PC-3 (cell line): ENCODE data around the gene ANKH. TPM values are rescaled to one million over a fixed set of nuclear protein-coding genes. Genes with fewer than 3 reads are reported as not detected.

Experiments used
- ATAC-seq: fragments of 200-7000 bp; cut with Tn5 transposase; 2 replicates; pipeline ENCODE4 v1.9.1; 2020; ENCODE audit warnings: mild to moderate bottlenecking, moderate library complexity
- BruUV-seq: library from RNA; stranded (reverse); fragments of 400-500 nt; replicated peaks from 2 replicates; lab custom pipeline; 2021; lab: Mats Ljungman, UMichigan
- CTCF ChIA-PET: fragments of 300-600 bp; sonication (Branson Sonifier 250); formaldehyde crosslinking; loops from one replicate; lab custom pipeline; 2022; ENCODE audit warnings: antibody characterized with exemption; lab: Charles Lee
- POLR2A ChIA-PET: fragments of 300-600 bp; sonication (Branson Sonifier 250); formaldehyde crosslinking; loops from one replicate; lab custom pipeline; 2022; ENCODE audit warnings: antibody characterized with exemption; ENCODE audit not compliant: unreplicated experiment; lab: Charles Lee
- DNase-seq: peaks from one replicate; pipeline ENCODE4 v3.0.0-alpha.2; 2015
- H2AFZ ChIP-seq: fragments of 300-600 bp; sonication (generic); 2 replicates; pipeline ENCODE4 v1.6.0; 2016; ENCODE audit warnings: antibody characterized with exemption, low read length
- H3F3A ChIP-seq: fragments of 300-600 bp; sonication (generic); one replicate; pipeline ENCODE4 v1.6.0; 2017; ENCODE audit warnings: antibody characterized with exemption, low read length, control low read depth, mild to moderate bottlenecking; ENCODE audit not compliant: unreplicated experiment
- H3K27ac ChIP-seq: fragments of 300-600 bp; sonication (generic); 2 replicates; pipeline ENCODE4 v1.5.1; 2016; ENCODE audit warnings: mild to moderate bottlenecking, low read length
- H3K27me3 ChIP-seq: fragments of 300-600 bp; sonication (generic); 2 replicates; pipeline ENCODE4 v1.6.1; 2016; ENCODE audit warnings: low read length, mixed read lengths
- H3K36me3 ChIP-seq: fragments of 300-600 bp; sonication (generic); 2 replicates; pipeline ENCODE4 v1.6.1; 2016; ENCODE audit warnings: low read depth, mixed run types, low read length, mixed read lengths
- H3K4me1 ChIP-seq: fragments of 300-600 bp; sonication (generic); 2 replicates; pipeline ENCODE4 v1.5.1; 2016; ENCODE audit warnings: low read length; ENCODE audit not compliant: insufficient read depth
- H3K4me2 ChIP-seq: fragments of 300-600 bp; sonication (generic); 2 replicates; pipeline ENCODE4 v1.6.0; 2016; ENCODE audit warnings: low read length
- H3K4me3 ChIP-seq: fragments of 300-600 bp; sonication (generic); 2 replicates; pipeline ENCODE4 v1.5.1; 2016; ENCODE audit warnings: mild to moderate bottlenecking, low read length, mixed read lengths
- H3K79me2 ChIP-seq: fragments of 300-600 bp; sonication (generic); 2 replicates; pipeline ENCODE4 v1.6.1; 2017; ENCODE audit warnings: low read length, mixed read lengths
- H3K9ac ChIP-seq: fragments of 300-600 bp; sonication (generic); 2 replicates; pipeline ENCODE4 v1.6.0; 2016; ENCODE audit warnings: mild to moderate bottlenecking, low read length
- H3K9me2 ChIP-seq: fragments of 300-600 bp; sonication (generic); replicated peaks from 2 replicates; pipeline ENCODE4 v1.6.1; 2016; ENCODE audit warnings: mixed run types, low read length, mixed read lengths
- H3K9me3 ChIP-seq: fragments of 300-600 bp; sonication (generic); 2 replicates; pipeline ENCODE4 v1.6.1; 2016; ENCODE audit warnings: low read length, mixed read lengths
- H4K20me1 ChIP-seq: fragments of 300-600 bp; sonication (generic); 2 replicates; pipeline ENCODE4 v1.6.1; 2016; ENCODE audit warnings: low read length, mixed read lengths
- EZH2 ChIP-seq: fragments of 300-600 bp; sonication (generic); IDR thresholded peaks from one replicate; pipeline ENCODE4 v1.6.1; 2017; ENCODE audit warnings: antibody characterized with exemption, mild to moderate bottlenecking, low read length; ENCODE audit not compliant: unreplicated experiment
- EZH2phosphoT487 ChIP-seq: fragments of 300-600 bp; sonication (generic); IDR thresholded peaks from 2 replicates; pipeline ENCODE4 v1.6.1; 2018; ENCODE audit warnings: mild to moderate bottlenecking, antibody characterized with exemption, low read length, borderline replicate concordance
- intact Hi-C: fragments of 100-400 bp; cut with micrococcal nuclease; formaldehyde crosslinking; loops from 2 replicates; pipeline ENCODE4 v1.9.0; 2023
- total RNA-seq: library from RNA; depleted of rRNA; stranded (reverse); fragments of >200 nt; gene quantifications from 2 replicates; pipeline ENCODE4 v1.2.3, GENCODE V29; 2014
- TF ChIP-seq, protein P1 (sequence below): fragments of 300-600 bp; sonication (generic); conservative IDR thresholded peaks from 2 replicates; pipeline ENCODE4 v1.5.1; 2017; ENCODE audit warnings: antibody characterized with exemption, low read depth, mild to moderate bottlenecking, low read length

Gene ANKH
- total RNA-seq, 1 experiment from 2014 or later: 11.6 TPM

DNA sequence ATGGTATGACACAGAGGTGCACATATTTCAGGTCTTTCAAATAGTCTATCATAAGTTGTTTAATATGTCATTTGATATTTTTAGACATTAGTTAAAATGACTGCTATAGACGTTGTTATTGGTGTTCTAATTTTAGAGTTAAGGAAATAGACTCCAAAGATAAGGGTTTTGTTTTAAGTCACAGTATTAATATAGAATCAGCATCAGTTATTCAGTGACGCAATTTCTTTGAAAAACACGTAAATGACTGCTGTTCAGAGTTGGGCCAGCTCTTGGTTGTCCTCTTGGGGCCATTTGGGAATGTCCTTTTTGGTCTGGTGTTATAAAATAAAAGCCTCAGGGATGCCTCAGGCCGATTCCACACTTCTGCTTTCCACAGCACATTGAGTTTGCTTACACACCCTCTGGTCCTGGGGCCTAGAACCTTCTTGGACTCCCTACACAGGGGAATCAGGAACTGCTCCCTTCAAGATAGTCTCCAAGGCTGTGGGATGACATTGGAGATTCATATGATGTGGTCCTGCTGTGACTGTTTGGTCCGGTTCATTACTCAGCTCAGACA is 192.7 kb downstream of the ANKH start:
- H3K79me2 ChIP-seq: peaks cover 53% of the 10 kb centered on the region
- no peak overlapping the region for H3K9ac ChIP-seq
- H3K27ac ChIP-seq: no peak overlapping the region
- peaks cover 32% of the 10 kb centered on the region for H3K36me3 ChIP-seq
- no peak overlapping the region for H3K4me2 ChIP-seq
- H2AFZ ChIP-seq: no peak overlapping the region
- intact Hi-C loops: no loop called here
- ChIA-PET POLR2A (no interaction called here), CTCF (no interaction called here)
- no peaks in the 10 kb centered on the region for H3K27me3 ChIP-seq
- H4K20me1 ChIP-seq: no peaks in the 10 kb centered on the region
- H3F3A ChIP-seq: no peaks in the 10 kb centered on the region
- no peak overlapping the region for H3K4me3 ChIP-seq
- H3K9me3 ChIP-seq: no peaks in the 10 kb centered on the region
- H3K4me1 ChIP-seq: peaks cover 8% of the 10 kb centered on the region; the same call in 1 of the 2 replicates
- no TSS peak for BruUV-seq
- TF ChIP-seq, protein P1, sequence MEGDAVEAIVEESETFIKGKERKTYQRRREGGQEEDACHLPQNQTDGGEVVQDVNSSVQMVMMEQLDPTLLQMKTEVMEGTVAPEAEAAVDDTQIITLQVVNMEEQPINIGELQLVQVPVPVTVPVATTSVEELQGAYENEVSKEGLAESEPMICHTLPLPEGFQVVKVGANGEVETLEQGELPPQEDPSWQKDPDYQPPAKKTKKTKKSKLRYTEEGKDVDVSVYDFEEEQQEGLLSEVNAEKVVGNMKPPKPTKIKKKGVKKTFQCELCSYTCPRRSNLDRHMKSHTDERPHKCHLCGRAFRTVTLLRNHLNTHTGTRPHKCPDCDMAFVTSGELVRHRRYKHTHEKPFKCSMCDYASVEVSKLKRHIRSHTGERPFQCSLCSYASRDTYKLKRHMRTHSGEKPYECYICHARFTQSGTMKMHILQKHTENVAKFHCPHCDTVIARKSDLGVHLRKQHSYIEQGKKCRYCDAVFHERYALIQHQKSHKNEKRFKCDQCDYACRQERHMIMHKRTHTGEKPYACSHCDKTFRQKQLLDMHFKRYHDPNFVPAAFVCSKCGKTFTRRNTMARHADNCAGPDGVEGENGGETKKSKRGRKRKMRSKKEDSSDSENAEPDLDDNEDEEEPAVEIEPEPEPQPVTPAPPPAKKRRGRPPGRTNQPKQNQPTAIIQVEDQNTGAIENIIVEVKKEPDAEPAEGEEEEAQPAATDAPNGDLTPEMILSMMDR: no peak
- no peak for TF ChIP-seq EZH2
- TF ChIP-seq EZH2phosphoT487: no peak
- no peaks in the 10 kb centered on the region for H3K9me2 ChIP-seq
- ATAC-seq (no peak), DNase-seq (no peak)

DNA sequence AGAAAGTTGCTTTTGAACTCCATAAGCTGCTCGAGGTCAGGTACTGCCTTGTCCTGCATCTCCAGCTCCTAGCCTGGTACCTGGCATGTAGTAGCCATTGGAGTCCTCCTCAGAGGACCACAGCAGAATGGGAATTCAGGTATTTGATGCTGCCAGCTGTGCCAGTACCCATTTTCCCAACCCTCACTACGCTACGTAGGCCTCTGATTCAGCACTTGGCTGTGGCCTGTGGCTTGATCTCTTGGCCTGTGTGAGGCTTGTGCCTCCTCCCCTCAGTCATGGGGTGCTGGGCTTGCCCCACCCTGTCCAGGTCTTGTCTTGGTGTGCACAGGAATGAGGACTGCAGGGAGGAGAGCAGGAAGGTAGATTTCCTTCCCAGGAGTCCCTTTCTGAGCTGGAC is 195.3 kb downstream of the ANKH start:
- H3K27ac ChIP-seq: no peak overlapping the region
- BruUV-seq: no TSS peak
- H3K4me3 ChIP-seq: no peak overlapping the region
- intact Hi-C loops: no loop called here
- POLR2A ChIA-PET: no interaction called here
- H3K27me3 ChIP-seq: no peaks in the 10 kb centered on the region
- H3K79me2 ChIP-seq: peaks cover 78% of the 10 kb centered on the region
- H2AFZ ChIP-seq: no peak overlapping the region
- no peaks in the 10 kb centered on the region for H3F3A ChIP-seq
- CTCF ChIA-PET: no interaction called here
- no peak overlapping the region for H3K4me2 ChIP-seq
- peaks cover 16% of the 10 kb centered on the region for H3K36me3 ChIP-seq
- peaks cover 15% of the 10 kb centered on the region for H3K4me1 ChIP-seq
- H3K9me2 ChIP-seq: no peaks in the 10 kb centered on the region
- TF ChIP-seq EZH2: no peak
- TF ChIP-seq, protein P1: no peak
- no peak for TF ChIP-seq EZH2phosphoT487
- peak; percentile 56 for ATAC-seq
- no peak overlapping the region for H3K9ac ChIP-seq
- no peaks in the 10 kb centered on the region for H3K9me3 ChIP-seq
- H4K20me1 ChIP-seq: peaks cover 4% of the 10 kb centered on the region; the same call in 1 of the 2 replicates
- DNase-seq: peak; percentile 53

DNA sequence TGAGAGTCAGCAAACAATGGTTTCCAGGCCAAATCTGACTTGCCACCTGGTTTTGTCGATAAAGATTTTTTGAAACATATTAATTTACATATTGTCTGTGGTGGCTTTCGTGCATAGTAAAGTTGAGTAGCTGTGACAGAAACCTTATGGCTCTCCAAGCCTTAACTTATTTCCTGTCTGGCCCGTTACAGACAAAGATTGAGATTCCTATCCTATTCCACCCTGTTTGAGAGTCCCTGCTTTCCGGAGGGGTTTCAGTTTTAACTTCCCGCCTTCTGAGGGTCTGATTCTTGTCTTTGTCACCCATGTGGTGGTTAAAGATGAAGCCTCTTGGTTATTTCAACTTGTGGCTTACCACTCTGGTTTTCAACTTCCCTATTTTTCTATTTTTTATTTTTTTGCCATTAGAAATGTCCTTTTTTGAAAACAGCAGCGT is 195.7 kb downstream of the ANKH start:
- H3K4me3 ChIP-seq: no peak overlapping the region
- H3K4me1 ChIP-seq: peaks cover 20% of the 10 kb centered on the region
- peaks cover 83% of the 10 kb centered on the region for H3K79me2 ChIP-seq
- no peaks in the 10 kb centered on the region for H3F3A ChIP-seq
- peaks cover 4% of the 10 kb centered on the region for H4K20me1 ChIP-seq
- H3K27ac ChIP-seq: no peak overlapping the region
- no peaks in the 10 kb centered on the region for H3K9me2 ChIP-seq
- no peak overlapping the region for H2AFZ ChIP-seq
- H3K36me3 ChIP-seq: peaks cover 14% of the 10 kb centered on the region
- intact Hi-C loops: no loop called here
- H3K9ac ChIP-seq: no peak overlapping the region
- no peak for DNase-seq
- no peak overlapping the region for H3K4me2 ChIP-seq
- ATAC-seq: no peak
- no TSS peak for BruUV-seq
- TF ChIP-seq, protein P1: no peak
- TF ChIP-seq EZH2 (no peak), EZH2phosphoT487 (no peak)
- no peaks in the 10 kb centered on the region for H3K27me3 ChIP-seq
- POLR2A ChIA-PET: no interaction called here
- CTCF ChIA-PET: no interaction called here
- no peaks in the 10 kb centered on the region for H3K9me3 ChIP-seq
